ENCODE measurements around the gene SARS2. TPM values are rescaled to one million over a fixed set of nuclear protein-coding genes. Genes with fewer than 3 reads are reported as not detected.

The SARS2 gene
- 30.6 TPM for total RNA-seq
- 34.8 TPM for polyA plus RNA-seq (ENCODE audit: insufficient read depth, low read depth, low replicate concordance)
- long read RNA-seq, donor 1, partial matches to known transcripts: 0 of 3 reads
- long read RNA-seq, donor 1, other reads (novel, unspliced or antisense): 0 of 3 reads
- long read RNA-seq, donor 2, partial matches to known transcripts: 0 of 5 reads
- long read RNA-seq, donor 2, other reads (novel, unspliced or antisense): 0 of 5 reads
- long read RNA-seq, donor 3, transcript SARS2-201 (16 exons, 2,057 nt): major isoform, 8 of 9 reads
- long read RNA-seq, donor 3, partial matches to known transcripts: 0 of 9 reads
- long read RNA-seq, donor 3, other reads (novel, unspliced or antisense): 0 of 9 reads
- long read RNA-seq, donor 4, partial matches to known transcripts: 0 of 4 reads
- long read RNA-seq, donor 4, other reads (novel, unspliced or antisense): 0 of 4 reads
- long read RNA-seq, donor 5: 0 reads
- long read RNA-seq, donor 6, partial matches to known transcripts: 0 of 2 reads
- long read RNA-seq, donor 6, other reads (novel, unspliced or antisense): 0 of 2 reads
- long read RNA-seq, donor 7, transcript SARS2-201 (16 exons, 2,057 nt): major isoform, 12 of 21 reads
- long read RNA-seq, donor 7, partial matches to known transcripts: 3 of 21 reads
- long read RNA-seq, donor 7, other reads (novel, unspliced or antisense): 6 of 21 reads
- long read RNA-seq, donor 8, partial matches to known transcripts: 0 of 1 reads
- long read RNA-seq, donor 8, other reads (novel, unspliced or antisense): 0 of 1 reads
- long read RNA-seq, donor 9, partial matches to known transcripts: 0 of 1 reads
- long read RNA-seq, donor 9, other reads (novel, unspliced or antisense): 0 of 1 reads
- long read RNA-seq, donor 10, transcript SARS2-201 (16 exons, 2,057 nt): major isoform, 6 of 8 reads
- long read RNA-seq, donor 10, partial matches to known transcripts: 0 of 8 reads
- long read RNA-seq, donor 10, other reads (novel, unspliced or antisense): 0 of 8 reads

GRCh38 chr19:38929929-38930775 lies at the start of gene SARS2:
Gene SARS2 (minus strand): TSS chr19:38930763. CDS start chr19:38930736, 27 bp downstream.
- no peaks in the 10 kb centered on the region for H3K27me3 ChIP-seq (ENCODE audit: control insufficient read depth, insufficient read depth, low read length)
- TF ChIP-seq CTCF (IDR thresholded peaks at IDR 0.05; ENCODE audit: borderline replicate concordance, extremely low read depth, insufficient read depth): peak; percentile 93
- FAIRE-seq (no peak), DNase-seq (peak; percentile 96 to 98 (median 97))
- H3K27ac ChIP-seq (ENCODE audit: low read depth in 2 of 2, low read length in 2 of 2): peak within 1 kb of the TSS; percentile 82 to 91
- peaks cover 0 to 15% (median 0%) of the 10 kb centered on the region in 3 donors for H3K4me1 ChIP-seq (ENCODE audit: control insufficient read depth in 2 of 3, insufficient read depth in 2 of 3, low read depth in 1 of 3, low read length in 3 of 3)
- H3K4me3 ChIP-seq (ENCODE audit: low read length in 3 of 3): peak within 1 kb of the TSS; percentile 78 to 97 (median 96)
- H3K36me3 ChIP-seq (ENCODE audit: control insufficient read depth in 2 of 3, insufficient read depth in 3 of 3, low read length in 3 of 3): peaks cover 0 to 8% (median 7%) of the 10 kb centered on the region in 3 donors
- no peaks in the 10 kb centered on the region for H3K9me3 ChIP-seq (ENCODE audit: control insufficient read depth in 2 of 3, insufficient read depth in 1 of 3, low read length in 3 of 3)
- peak within 1 kb of the TSS; percentile 71 to 99 (median 95) for H3K9ac ChIP-seq (ENCODE audit: low read length in 3 of 3)
- intact Hi-C loops (cut with DNase I): no loop called here

GRCh38 chr19:38979812-38980211 lies 49.2 kb upstream of the SARS2 start:
- no peak overlapping the region for H3K9ac ChIP-seq (ENCODE audit: low read length in 3 of 3)
- peaks cover 0 to 5% (median 0%) of the 10 kb centered on the region in 3 donors for H3K4me1 ChIP-seq (ENCODE audit: control insufficient read depth in 2 of 3, insufficient read depth in 2 of 3, low read depth in 1 of 3, low read length in 3 of 3)
- H3K27me3 ChIP-seq (ENCODE audit: control insufficient read depth, insufficient read depth, low read length): no peaks in the 10 kb centered on the region
- no peak overlapping the region for H3K27ac ChIP-seq (ENCODE audit: low read depth in 2 of 2, low read length in 2 of 2)
- DNase-seq (no peak), FAIRE-seq (no peak)
- intact Hi-C loops (cut with DNase I): no loop called here
- H3K4me3 ChIP-seq (ENCODE audit: low read length in 3 of 3): no peak overlapping the region
- no peaks in the 10 kb centered on the region for H3K36me3 ChIP-seq (ENCODE audit: control insufficient read depth in 2 of 3, insufficient read depth in 3 of 3, low read length in 3 of 3)
- H3K9me3 ChIP-seq (ENCODE audit: control insufficient read depth in 2 of 3, insufficient read depth in 1 of 3, low read length in 3 of 3): peaks cover 0 to 4% (median 0%) of the 10 kb centered on the region in 3 donors
- no peak for TF ChIP-seq CTCF (IDR thresholded peaks at IDR 0.05; ENCODE audit: borderline replicate concordance, extremely low read depth, insufficient read depth)

- H3K9me3 ChIP-seq (ENCODE audit: control insufficient read depth in 2 of 3, insufficient read depth in 1 of 3, low read length in 3 of 3): peaks cover 0 to 4% (median 0%) of the 10 kb centered on the region in 3 donors
- TF ChIP-seq CTCF (IDR thresholded peaks at IDR 0.05; ENCODE audit: borderline replicate concordance, extremely low read depth, insufficient read depth): no peak
- intact Hi-C loops (cut with DNase I): no loop called here
- no peak overlapping the region for H3K27ac ChIP-seq (ENCODE audit: low read depth in 2 of 2, low read length in 2 of 2)
- no peak for DNase-seq
- no peak for FAIRE-seq
- no peaks in the 10 kb centered on the region for H3K36me3 ChIP-seq (ENCODE audit: control insufficient read depth in 2 of 3, insufficient read depth in 3 of 3, low read length in 3 of 3)
- H3K4me1 ChIP-seq (ENCODE audit: control insufficient read depth in 2 of 3, insufficient read depth in 2 of 3, low read depth in 1 of 3, low read length in 3 of 3): peaks cover 0 to 5% (median 0%) of the 10 kb centered on the region in 3 donors
- H3K4me3 ChIP-seq (ENCODE audit: low read length in 3 of 3): no peak overlapping the region
- no peak overlapping the region for H3K9ac ChIP-seq (ENCODE audit: low read length in 3 of 3)
- H3K27me3 ChIP-seq (ENCODE audit: control insufficient read depth, insufficient read depth, low read length): no peaks in the 10 kb centered on the region
These were observed 47.7 kb upstream of the SARS2 start for GRCh38 chr19:38978326-38978689.
